Ishikawa (cell line): ENCODE data around the gene ATP2C2.

Experiments used
- CEBPB ChIP-seq: IDR thresholded peaks from 2 replicates; pipeline ENCODE4 v1.6.1; 2012
- CREB1 ChIP-seq: IDR thresholded peaks from 2 replicates; pipeline ENCODE4 v1.6.1; 2012; ENCODE audit warnings: low read depth
- EP300 ChIP-seq: IDR thresholded peaks from 2 replicates; pipeline ENCODE4 v1.6.1; 2012; ENCODE audit warnings: borderline replicate concordance
- RAD21 ChIP-seq: IDR thresholded peaks from 2 replicates; pipeline ENCODE4 v1.6.1; 2012; ENCODE audit warnings: low read depth
- TAF1 ChIP-seq: IDR thresholded peaks from 2 replicates; pipeline ENCODE4 v1.6.1; 2012; ENCODE audit warnings: low read depth, mild to moderate bottlenecking
- TCF12 ChIP-seq: IDR thresholded peaks from 2 replicates; pipeline ENCODE4 v1.6.1; 2012; ENCODE audit warnings: low read depth
- TF ChIP-seq, protein P1 (sequence below): IDR thresholded peaks from 2 replicates; pipeline ENCODE4 v1.6.1; 2012
- TF ChIP-seq, protein P2 (sequence below): IDR thresholded peaks from 2 replicates; pipeline ENCODE4 v1.6.1; 2012
- TF ChIP-seq, protein P3 (sequence below): IDR thresholded peaks from 2 replicates; pipeline ENCODE4 v1.6.1; 2012; ENCODE audit warnings: low read depth, mild to moderate bottlenecking

DNA sequence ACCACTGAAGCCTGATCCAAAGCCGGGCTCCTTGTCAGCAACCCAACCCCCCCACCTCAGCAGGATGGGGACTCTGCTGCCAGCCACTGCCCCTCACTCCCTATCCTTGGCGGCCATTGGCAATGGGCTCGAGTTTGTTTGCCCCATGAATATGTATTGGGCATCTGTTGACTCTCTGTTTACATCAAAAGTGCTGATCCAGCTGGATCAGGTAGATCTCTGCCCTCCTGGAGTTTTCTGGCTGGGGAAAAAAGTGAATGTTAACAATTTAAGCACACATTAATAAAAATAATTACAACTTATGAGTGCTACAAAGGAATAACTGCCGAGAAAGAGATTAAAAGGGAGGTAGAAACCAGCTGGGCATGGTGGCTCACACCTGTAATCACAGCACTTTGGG is 62.5 kb downstream of the ATP2C2 start:
- TF ChIP-seq, protein P1, sequence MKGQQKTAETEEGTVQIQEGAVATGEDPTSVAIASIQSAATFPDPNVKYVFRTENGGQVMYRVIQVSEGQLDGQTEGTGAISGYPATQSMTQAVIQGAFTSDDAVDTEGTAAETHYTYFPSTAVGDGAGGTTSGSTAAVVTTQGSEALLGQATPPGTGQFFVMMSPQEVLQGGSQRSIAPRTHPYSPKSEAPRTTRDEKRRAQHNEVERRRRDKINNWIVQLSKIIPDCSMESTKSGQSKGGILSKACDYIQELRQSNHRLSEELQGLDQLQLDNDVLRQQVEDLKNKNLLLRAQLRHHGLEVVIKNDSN: no peak
- TF ChIP-seq CREB1: no peak
- TF ChIP-seq, protein P2, sequence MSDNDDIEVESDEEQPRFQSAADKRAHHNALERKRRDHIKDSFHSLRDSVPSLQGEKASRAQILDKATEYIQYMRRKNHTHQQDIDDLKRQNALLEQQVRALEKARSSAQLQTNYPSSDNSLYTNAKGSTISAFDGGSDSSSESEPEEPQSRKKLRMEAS: no peak
- TF ChIP-seq, protein P3, sequence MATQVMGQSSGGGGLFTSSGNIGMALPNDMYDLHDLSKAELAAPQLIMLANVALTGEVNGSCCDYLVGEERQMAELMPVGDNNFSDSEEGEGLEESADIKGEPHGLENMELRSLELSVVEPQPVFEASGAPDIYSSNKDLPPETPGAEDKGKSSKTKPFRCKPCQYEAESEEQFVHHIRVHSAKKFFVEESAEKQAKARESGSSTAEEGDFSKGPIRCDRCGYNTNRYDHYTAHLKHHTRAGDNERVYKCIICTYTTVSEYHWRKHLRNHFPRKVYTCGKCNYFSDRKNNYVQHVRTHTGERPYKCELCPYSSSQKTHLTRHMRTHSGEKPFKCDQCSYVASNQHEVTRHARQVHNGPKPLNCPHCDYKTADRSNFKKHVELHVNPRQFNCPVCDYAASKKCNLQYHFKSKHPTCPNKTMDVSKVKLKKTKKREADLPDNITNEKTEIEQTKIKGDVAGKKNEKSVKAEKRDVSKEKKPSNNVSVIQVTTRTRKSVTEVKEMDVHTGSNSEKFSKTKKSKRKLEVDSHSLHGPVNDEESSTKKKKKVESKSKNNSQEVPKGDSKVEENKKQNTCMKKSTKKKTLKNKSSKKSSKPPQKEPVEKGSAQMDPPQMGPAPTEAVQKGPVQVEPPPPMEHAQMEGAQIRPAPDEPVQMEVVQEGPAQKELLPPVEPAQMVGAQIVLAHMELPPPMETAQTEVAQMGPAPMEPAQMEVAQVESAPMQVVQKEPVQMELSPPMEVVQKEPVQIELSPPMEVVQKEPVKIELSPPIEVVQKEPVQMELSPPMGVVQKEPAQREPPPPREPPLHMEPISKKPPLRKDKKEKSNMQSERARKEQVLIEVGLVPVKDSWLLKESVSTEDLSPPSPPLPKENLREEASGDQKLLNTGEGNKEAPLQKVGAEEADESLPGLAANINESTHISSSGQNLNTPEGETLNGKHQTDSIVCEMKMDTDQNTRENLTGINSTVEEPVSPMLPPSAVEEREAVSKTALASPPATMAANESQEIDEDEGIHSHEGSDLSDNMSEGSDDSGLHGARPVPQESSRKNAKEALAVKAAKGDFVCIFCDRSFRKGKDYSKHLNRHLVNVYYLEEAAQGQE: no peak
- no peak for TF ChIP-seq CEBPB
- no peak for TF ChIP-seq TCF12
- TF ChIP-seq EP300: no peak
- TF ChIP-seq TAF1: no peak
- TF ChIP-seq RAD21: no peak
